ENCODE data around the gene UBE2D1. TPM values are rescaled to one million over a fixed set of nuclear protein-coding genes. Genes with fewer than 3 reads are reported as not detected.
A peak's percentile ranks its signal among the peaks of the same experiment; 100 is the strongest.

Gene UBE2D1
- total RNA-seq, 1 donor from 2014 or later = 56.6 TPM

- Mint-ChIP-seq H3K4me1 (peaks cover 13% of the 10 kb centered on the region), H3K27me3 (ENCODE audit: insufficient read depth, low read depth) (peaks cover 2% of the 10 kb centered on the region), H3K9me3 (no peaks in the 10 kb centered on the region), H3K27ac (no peak overlapping the region), H3K36me3 (peaks cover 12% of the 10 kb centered on the region), H3K4me3 (no peak overlapping the region)
- Histone ChIP-seq H3K27ac (peak overlapping the region; percentile 87), H3K9me3 (ENCODE audit: low read depth) (no peaks in the 10 kb centered on the region), H2AFZ (replicated peaks) (no peak overlapping the region), H3K4me3 (no peak overlapping the region), H3K4me1 (peaks cover 20% of the 10 kb centered on the region), H3F3A (ENCODE audit: low read depth) (peaks cover 11% of the 10 kb centered on the region), H3K27me3 (no peaks in the 10 kb centered on the region), H3K79me2 (ENCODE audit: low read depth) (peaks cover 84% of the 10 kb centered on the region), H3K36me3 (no peaks in the 10 kb centered on the region), H4K20me1 (ENCODE audit: low read depth) (no peaks in the 10 kb centered on the region), H3K9ac (no peak overlapping the region), H3K4me2 (peak overlapping the region; percentile 70)
- TF ChIP-seq CTCF (IDR thresholded peaks at IDR 0.05) (no peak), EZH2phosphoT487 (IDR thresholded peaks at IDR 0.05) (no peak), EZH2 (IDR thresholded peaks at IDR 0.05) (no peak)
- DNase-seq (ENCODE audit: low spot score) = peak; percentile 5
Observed at GRCh38 chr10:58347967-58348366, 13.2 kb downstream of the UBE2D1 start.

GRCh38 chr10:58348571-58349033, 13.8 kb downstream of the UBE2D1 start:
- no peaks in the 10 kb centered on the region for H3K9me3 Mint-ChIP-seq
- no peak overlapping the region for H3K27ac Mint-ChIP-seq
- H3K4me3 Mint-ChIP-seq = no peak overlapping the region
- H3K79me2 ChIP-seq (ENCODE audit: low read depth) = peaks cover 84% of the 10 kb centered on the region
- peak overlapping the region; percentile 70 for H3K4me2 ChIP-seq
- H2AFZ ChIP-seq (replicated peaks) = no peak overlapping the region
- H3K27me3 Mint-ChIP-seq (ENCODE audit: insufficient read depth, low read depth) = peaks cover 2% of the 10 kb centered on the region
- H3K4me1 Mint-ChIP-seq = peaks cover 13% of the 10 kb centered on the region
- peaks cover 20% of the 10 kb centered on the region for H3K4me1 ChIP-seq
- peak; percentile 48 for DNase-seq (ENCODE audit: low spot score)
- H3K9ac ChIP-seq = no peak overlapping the region
- H3K9me3 ChIP-seq (ENCODE audit: low read depth) = no peaks in the 10 kb centered on the region
- H3K4me3 ChIP-seq = peak overlapping the region; percentile 25
- H4K20me1 ChIP-seq (ENCODE audit: low read depth) = peaks cover 1% of the 10 kb centered on the region
- H3K27ac ChIP-seq = peak overlapping the region; percentile 87
- no peak for TF ChIP-seq CTCF (IDR thresholded peaks at IDR 0.05)
- no peak for TF ChIP-seq EZH2 (IDR thresholded peaks at IDR 0.05)
- TF ChIP-seq EZH2phosphoT487 (IDR thresholded peaks at IDR 0.05) = no peak
- peaks cover 11% of the 10 kb centered on the region for H3F3A ChIP-seq (ENCODE audit: low read depth)
- H3K36me3 ChIP-seq = no peaks in the 10 kb centered on the region
- peaks cover 12% of the 10 kb centered on the region for H3K36me3 Mint-ChIP-seq
- H3K27me3 ChIP-seq = no peaks in the 10 kb centered on the region

GRCh38 chr10:58350023-58350422, 15.2 kb downstream of the UBE2D1 start:
- H3K27ac Mint-ChIP-seq = no peak overlapping the region
- H3K4me3 Mint-ChIP-seq = no peak overlapping the region
- Histone ChIP-seq H3K79me2 (ENCODE audit: low read depth) (peaks cover 82% of the 10 kb centered on the region), H3K4me3 (no peak overlapping the region), H3K27ac (no peak overlapping the region), H4K20me1 (ENCODE audit: low read depth) (peaks cover 6% of the 10 kb centered on the region), H2AFZ (replicated peaks) (no peak overlapping the region), H3K27me3 (no peaks in the 10 kb centered on the region), H3K4me2 (no peak overlapping the region), H3K36me3 (no peaks in the 10 kb centered on the region), H3K9ac (no peak overlapping the region), H3F3A (ENCODE audit: low read depth) (peaks cover 11% of the 10 kb centered on the region), H3K4me1 (peaks cover 20% of the 10 kb centered on the region), H3K9me3 (ENCODE audit: low read depth) (no peaks in the 10 kb centered on the region)
- DNase-seq (ENCODE audit: low spot score) = no peak
- H3K9me3 Mint-ChIP-seq = no peaks in the 10 kb centered on the region
- peaks cover 13% of the 10 kb centered on the region for H3K4me1 Mint-ChIP-seq
- TF ChIP-seq EZH2 (IDR thresholded peaks at IDR 0.05) = no peak
- TF ChIP-seq EZH2phosphoT487 (IDR thresholded peaks at IDR 0.05) = no peak
- no peak for TF ChIP-seq CTCF (IDR thresholded peaks at IDR 0.05)
- peaks cover 12% of the 10 kb centered on the region for H3K36me3 Mint-ChIP-seq
- H3K27me3 Mint-ChIP-seq (ENCODE audit: insufficient read depth, low read depth) = peaks cover 2% of the 10 kb centered on the region

Data from neural progenitor cell (in vitro differentiated cells).